GM18951 (cell line): ENCODE data around the gene EFCAB8.

ENCODE experiments used
- POLR2A ChIP-seq: IDR thresholded peaks from 4 replicates; pipeline ENCODE4 v1.6.1; 2011; ENCODE audit warnings: mild to moderate bottlenecking; ENCODE audit not compliant: insufficient read length, insufficient read depth; ENCODE audit errors: extremely low read depth
- in situ Hi-C: fragments of 300-500 bp; cut with MboI; formaldehyde crosslinking; loops from one replicate; pipeline ENCODE4 v1.12.0; 2022; ENCODE audit warnings: low sequenced_read_pairs, mixed read lengths, inconsistent platforms; ENCODE audit not compliant: unreplicated experiment

EFCAB8 gene

DNA sequence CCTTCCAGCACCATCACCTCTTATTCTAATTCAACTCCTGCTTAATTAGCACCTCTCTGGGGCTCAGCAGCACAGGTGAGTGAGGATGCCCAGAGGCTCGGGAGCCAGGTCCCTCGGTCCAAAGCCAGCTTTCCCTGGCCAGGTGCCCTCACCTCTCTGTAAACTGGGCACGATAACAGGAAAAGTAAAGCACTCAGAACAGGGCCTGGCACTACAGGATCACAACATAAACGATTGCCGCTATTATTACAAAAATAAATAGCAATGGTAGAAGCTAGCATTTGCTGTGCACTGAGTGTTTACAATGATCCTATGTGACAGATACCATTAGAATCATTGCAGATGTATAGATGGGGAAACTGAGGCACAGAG lies 151.4 kb downstream of the EFCAB8 start:
- in situ Hi-C loops = no loop called here

DNA sequence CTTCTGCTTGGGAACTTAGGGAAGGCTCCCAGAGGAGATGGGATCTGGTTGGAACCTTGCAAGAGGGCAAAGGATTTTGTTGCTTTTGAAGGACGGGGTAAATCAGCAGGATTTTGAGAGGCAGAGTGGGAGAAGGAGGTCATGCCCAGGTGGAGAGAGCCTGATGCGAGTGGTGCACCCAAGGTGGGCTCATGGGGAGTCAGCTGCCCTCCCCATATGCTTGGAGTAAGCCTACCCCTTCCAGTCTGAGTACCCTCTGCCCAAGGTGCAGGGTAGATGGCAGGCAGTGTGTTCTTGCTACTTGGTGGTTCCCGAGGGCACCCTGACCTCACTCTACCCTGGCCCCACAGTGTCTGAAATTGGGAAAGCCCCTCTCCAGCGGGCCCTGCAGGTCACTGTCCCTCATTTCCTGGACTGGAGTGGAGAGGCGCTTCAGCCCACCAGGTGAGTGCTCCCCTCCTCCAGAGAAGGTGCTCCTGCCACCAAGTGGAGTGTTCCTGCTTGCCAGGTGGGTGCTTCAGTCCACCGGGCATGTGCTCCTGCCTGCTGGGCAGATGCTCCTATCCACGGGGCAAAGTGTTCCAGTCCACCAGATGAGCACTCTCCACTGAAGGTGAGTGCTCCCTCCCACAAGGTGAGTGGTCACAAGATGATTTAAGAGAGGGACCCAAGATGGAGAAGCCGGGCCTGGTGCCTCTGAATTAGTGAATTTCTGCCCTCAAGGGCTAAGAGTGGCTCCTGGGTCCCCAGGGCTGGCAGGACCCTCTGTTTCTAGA lies 152.1 kb downstream of the EFCAB8 start:
- in situ Hi-C loops = no loop called here
- no peak for TF ChIP-seq POLR2A

More for the DNA sequence above, 151.4 kb downstream of the EFCAB8 start:
- no peak for TF ChIP-seq POLR2A
